Measurements from ENCODE around the gene FECH.
"Not testable (repeated sequence)": the region's sequence is repeated elsewhere in the genome, so short reads cannot be mapped to it uniquely, and the experiment has no call there.

FECH gene

DNA sequence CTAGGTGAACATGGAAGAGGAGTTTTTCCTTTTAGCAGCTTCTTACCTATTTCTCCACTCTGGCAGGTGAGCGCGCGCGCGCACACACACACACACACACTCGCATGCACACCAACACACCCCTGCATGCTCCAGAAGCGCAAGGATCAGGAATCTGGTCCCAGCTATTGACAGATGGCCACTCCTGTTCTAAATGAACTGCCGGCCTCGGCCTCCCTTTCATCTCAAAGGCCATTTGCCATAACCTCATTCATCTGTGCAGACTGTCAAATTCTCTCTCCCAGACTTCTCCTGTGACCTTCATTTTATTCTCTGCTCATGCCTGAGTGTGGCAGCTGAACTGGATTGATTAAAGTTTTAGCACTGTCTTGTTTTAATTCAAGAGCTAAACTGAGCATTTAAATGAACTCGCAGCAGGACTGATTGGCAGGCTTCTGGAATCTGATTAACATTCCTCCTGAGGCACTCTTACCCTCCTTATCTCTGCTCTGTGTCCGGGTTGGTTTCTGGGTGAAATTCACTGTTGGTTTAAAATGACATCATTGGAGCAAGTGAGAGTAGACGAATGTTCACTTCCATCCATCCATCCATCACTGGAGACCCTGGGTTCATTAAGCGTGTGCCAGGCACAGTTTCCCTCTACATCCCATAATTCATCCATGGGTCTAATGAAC, 58.8 kb downstream of the FECH start:
- no peak for DNase-seq

DNA sequence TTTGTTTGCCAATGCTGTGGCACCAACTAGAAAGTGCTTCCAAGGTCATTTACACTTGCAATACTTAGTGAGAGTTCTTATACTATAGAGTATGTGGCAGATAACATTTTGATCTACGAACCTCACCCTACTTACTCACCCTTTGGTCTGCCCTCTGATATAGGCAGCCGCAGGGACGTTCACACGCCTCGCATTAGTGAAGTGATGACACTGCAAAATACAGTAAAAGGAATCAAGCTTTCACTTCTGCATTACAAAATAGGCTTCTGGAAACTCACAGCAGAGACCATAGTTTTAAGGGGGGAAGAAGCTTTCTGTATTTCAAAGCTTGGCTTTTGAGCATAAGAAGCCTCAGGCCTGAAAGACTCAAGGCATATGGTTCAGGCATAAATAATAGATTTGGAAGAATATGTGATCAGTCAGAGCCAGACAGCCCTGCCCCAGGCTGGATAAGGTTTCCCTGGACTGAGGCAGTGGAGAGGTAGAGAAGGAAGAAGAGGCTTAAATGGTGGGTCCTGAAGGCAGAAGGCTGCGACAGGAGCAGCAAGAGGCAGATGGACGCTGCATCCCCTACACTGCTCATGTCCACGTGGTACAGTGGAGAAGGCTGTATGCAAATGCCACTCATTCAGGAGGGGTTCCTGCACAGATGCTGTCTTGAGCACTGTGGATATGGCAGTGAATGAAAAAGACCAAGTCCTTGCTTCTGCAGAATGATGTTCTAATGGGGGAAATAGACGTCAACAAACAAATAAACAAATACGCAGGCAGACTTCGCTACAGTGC, 63.1 kb downstream of the FECH start:
- DNase-seq: no peak

DNA sequence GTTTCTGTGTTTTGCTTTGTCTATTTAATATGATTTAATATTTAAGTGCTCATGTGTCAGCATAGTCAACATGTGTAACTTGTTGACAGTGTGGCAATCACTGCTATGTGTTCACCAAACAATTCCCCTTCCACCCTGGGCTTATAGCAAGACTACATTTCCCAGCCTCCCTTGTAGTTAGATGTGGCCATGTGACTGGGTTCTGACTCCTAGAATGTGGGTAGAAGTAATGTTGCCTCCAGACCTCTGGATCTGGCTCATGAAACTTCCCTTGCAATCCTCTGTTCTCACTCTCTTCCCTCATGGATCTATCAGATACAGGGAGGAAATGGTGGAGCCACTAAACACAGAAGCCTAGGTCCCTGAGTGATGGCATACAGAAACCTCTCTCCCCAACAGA, 64.2 kb downstream of the FECH start:
- not testable (repeated sequence) for DNase-seq

DNA sequence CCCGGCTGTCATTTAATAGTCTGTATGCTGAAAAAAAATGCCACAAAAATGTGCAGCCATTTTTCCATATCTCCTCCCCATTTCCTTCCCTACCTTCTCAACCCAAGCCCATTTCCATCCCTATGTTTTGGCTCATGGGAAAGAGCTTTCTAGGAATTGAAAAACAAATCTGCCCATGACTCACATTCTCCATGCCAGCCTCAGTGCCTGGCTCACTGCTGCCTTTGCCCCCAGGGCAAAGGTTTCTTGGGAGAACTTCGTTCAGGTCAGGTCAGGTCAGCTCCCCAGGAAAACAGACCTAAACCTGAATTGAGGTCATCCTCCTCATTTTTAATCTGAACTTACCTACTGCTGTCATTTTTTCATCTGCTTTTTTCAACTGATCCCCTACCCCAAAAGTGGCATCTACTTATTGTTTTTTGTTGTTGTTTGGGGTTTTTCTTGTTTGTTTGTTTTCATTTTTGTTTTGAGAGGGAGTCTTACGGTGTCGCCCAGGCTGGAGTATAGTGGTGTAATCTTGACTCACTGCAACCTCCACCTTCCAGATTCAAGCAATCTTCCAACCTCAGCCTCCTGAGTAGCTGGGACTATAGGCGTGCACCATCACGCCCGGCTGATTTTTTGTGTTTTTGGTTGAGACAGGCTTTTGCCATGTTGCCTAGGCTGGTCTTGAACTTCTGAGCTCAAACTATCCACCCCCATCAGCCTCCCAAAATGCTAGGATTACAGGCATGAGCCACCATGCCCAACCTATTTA, 66.7 kb downstream of the FECH start:
- no peak for DNase-seq

DNA sequence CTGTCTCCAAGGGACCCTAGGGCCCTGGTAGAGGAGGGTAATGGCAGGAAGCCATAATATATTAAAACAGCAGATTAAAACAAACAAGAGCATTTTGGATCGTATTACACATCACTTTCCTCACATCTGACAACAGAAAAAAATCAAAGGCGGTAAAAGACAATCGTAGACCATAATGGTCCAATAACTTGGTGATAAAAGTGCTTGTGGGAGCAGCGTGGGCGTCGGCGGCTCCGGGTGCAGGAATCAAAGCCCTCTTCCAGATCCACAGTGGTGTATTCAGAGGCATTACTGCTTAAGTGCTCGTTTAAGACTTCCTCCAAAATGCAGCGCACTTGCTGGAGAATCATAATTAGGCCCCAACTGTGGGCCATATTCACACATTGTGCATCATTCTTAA, 68.0 kb downstream of the FECH start:
- DNase-seq: no peak

DNA sequence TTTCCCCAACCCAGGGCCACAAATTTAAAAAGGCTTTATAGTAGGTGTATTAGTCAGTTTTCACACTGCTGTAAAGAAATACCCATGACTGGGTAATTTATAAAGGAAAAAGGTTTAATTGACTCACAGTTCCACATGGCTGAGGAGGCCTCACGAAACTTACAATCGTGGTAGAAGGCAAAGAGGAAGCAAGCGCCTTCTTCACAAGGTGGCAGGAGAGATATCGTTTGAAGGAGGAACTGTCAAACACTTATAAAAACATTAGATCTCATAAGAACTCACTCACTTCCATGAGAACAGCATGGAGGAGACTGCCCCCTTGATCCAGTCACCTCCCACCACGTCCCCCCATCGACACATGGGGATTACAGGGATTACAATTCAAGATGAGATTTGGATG, 70.4 kb downstream of the FECH start:
- DNase-seq: no peak

DNA sequence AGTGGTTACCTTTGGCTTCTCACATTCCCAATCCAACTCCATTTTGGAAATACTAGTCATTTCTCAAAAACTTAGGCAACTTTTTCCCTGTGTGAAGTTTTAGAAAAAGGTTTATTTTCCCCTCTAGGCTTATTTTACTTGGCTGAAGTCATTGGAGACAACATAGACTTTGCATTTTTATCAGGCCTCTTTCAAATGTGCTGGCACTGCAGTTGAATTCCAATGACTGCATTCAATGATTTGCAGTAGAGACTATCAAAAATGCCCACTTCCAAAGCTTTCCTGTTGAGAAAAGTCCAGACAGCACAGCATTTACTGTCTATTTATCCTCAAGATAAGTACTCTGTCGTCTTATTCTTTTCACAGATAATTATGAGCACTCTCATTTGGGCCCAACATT, 81.3 kb downstream of the FECH start:
- DNase-seq: no peak

DNA sequence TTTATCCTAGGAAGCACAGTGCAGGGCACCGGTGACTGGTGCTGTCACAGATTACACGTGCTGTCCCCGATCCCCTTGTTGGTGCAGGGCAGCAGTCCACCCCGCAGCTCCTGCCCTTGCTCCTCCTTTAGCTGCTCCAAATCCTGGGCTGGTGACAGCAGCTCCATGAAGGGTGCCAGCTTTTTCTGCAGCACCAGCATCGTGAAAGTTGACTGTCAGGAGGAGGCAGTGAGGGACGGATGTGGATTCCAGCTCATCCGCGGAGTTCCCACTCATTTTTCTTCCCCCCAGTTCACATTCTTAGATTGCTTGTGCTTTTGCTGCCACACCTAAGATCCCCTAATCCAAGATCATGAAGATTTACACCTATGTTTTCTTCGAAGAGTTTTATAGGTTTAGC, 83.9 kb downstream of the FECH start:
- DNase-seq: no peak

DNA sequence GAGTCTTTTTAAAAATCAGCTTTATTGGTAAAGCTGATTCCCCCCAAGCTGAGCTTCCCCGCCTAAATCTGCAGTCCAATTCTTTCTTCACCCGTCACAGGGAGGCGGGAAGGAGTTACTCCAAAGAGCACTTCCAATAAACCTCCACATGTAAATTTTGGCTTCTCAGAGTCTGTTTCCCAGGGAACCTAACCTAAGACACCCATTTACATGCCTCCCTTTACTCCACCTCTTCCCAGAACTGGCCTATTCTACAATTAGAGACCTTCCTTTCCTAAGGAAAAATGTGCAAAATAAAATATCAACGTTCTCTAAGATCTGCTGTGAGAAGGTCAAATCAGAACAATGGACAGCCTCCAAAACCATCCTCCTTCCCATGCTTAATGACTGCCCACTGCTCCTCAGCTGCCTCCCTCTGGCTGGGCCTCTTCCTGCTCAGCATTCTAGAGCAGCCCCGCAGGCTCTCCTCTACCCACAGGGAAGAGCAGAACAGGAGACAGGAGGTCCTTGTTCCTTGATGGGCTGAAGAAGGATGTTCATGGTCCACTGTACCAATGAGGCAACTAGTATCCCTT, 87.7 kb downstream of the FECH start:
- DNase-seq: no peak

All from EL (cell line).